Parietal lobe (tissue), 2 donors: ENCODE results near the gene ODC1. TPM values are rescaled to one million over a fixed set of nuclear protein-coding genes. Genes with fewer than 3 reads are reported as not detected.

ENCODE experiments used
- small RNA-seq: library from RNA; depleted of rRNA; stranded (forward); fragments of <200 nt; gene quantifications from one replicate; pipeline ENCODE3, GENCODE V24; 2014; ENCODE audit warnings: low replicate concordance
- total RNA-seq: library from RNA; depleted of rRNA; stranded (reverse); fragments of >200 nt; gene quantifications from one replicate; pipeline ENCODE4 v1.2.3, GENCODE V29; 2014

Gene ODC1
- total RNA-seq, result 142 TPM

GRCh38 chr2:10447895-10448575, at the start of gene ODC1:
Gene ODC1 (minus strand): TSS chr2:10448327. CDS start chr2:10445032, 3,295 bp downstream.

Small RNA genes lying within 50 kb of the gene (small RNA-seq; reads per million reads assigned to genes)
- gene SNORA80B, result 3.6 reads per million, percentile 85 among the genes with 10 or more reads in this experiment

Other genes starting within 250 kb of the ODC1 start
- 23.5 TPM for gene HPCAL1, start 145.4 kb downstream of the ODC1 start, total RNA-seq
- 49.8 TPM for gene NOL10, start 241.6 kb upstream of the ODC1 start, total RNA-seq